ENCODE results near the gene ANKRD31. TPM values are rescaled to one million over a fixed set of nuclear protein-coding genes. Genes with fewer than 3 reads are reported as not detected.

The ANKRD31 gene
- total RNA-seq, 1 donor from 2014 or later = 1.2 TPM

- intact Hi-C loops (cut with DNase I) = no loop called here
- TF ChIP-seq POLR2AphosphoS5 (IDR thresholded peaks at IDR 0.05; ENCODE audit: insufficient read depth in 1 of 2, low read depth in 1 of 2) (no peak), POLR2A (IDR thresholded peaks at IDR 0.05) (no peak), CTCF (IDR thresholded peaks at IDR 0.05) (no peak)
- Histone ChIP-seq H3K27ac (no peak overlapping the region), H3K36me3 (no peaks in the 10 kb centered on the region), H3K4me3 (no peak overlapping the region), H3K4me1 (no peaks in the 10 kb centered on the region), H3K27me3 (no peaks in the 10 kb centered on the region), H3K9me3 (no peaks in the 10 kb centered on the region)
- no peak for DNase-seq (ENCODE audit: extremely low spot score in 2 of 2)
Observed at GRCh38 chr5:75152860-75153259, 83.8 kb downstream of the ANKRD31 start.

GRCh38 chr5:75148051-75148450 lies 88.6 kb downstream of the ANKRD31 start:
- Histone ChIP-seq H3K9me3 (no peaks in the 10 kb centered on the region), H3K36me3 (no peaks in the 10 kb centered on the region), H3K27ac (no peak overlapping the region), H3K27me3 (no peaks in the 10 kb centered on the region), H3K4me3 (no peak overlapping the region), H3K4me1 (no peaks in the 10 kb centered on the region)
- no peak for DNase-seq (ENCODE audit: extremely low spot score in 2 of 2)
- TF ChIP-seq POLR2A (IDR thresholded peaks at IDR 0.05) = no peak
- TF ChIP-seq POLR2AphosphoS5 (IDR thresholded peaks at IDR 0.05; ENCODE audit: insufficient read depth in 1 of 2, low read depth in 1 of 2) = no peak
- no peak for TF ChIP-seq CTCF (IDR thresholded peaks at IDR 0.05)
- intact Hi-C loops (cut with DNase I) = no loop called here

GRCh38 chr5:75142566-75143136 lies 94.0 kb downstream of the ANKRD31 start:
- intact Hi-C loops (cut with DNase I) = no loop called here
- TF ChIP-seq POLR2A (IDR thresholded peaks at IDR 0.05) (no peak), CTCF (IDR thresholded peaks at IDR 0.05) (no peak), POLR2AphosphoS5 (IDR thresholded peaks at IDR 0.05; ENCODE audit: insufficient read depth in 1 of 2, low read depth in 1 of 2) (no peak)

GRCh38 chr5:75140277-75140676 lies 96.4 kb downstream of the ANKRD31 start:
- TF ChIP-seq CTCF (IDR thresholded peaks at IDR 0.05) (no peak), POLR2AphosphoS5 (IDR thresholded peaks at IDR 0.05; ENCODE audit: insufficient read depth in 1 of 2, low read depth in 1 of 2) (no peak), POLR2A (IDR thresholded peaks at IDR 0.05) (no peak)
- Histone ChIP-seq H3K27ac (no peak overlapping the region), H3K27me3 (no peaks in the 10 kb centered on the region), H3K4me3 (no peak overlapping the region), H3K9me3 (no peaks in the 10 kb centered on the region), H3K36me3 (no peaks in the 10 kb centered on the region), H3K4me1 (no peaks in the 10 kb centered on the region)
- intact Hi-C loops (cut with DNase I) = no loop called here
- DNase-seq (ENCODE audit: extremely low spot score in 2 of 2) = no peak

More at GRCh38 chr5:75142566-75143136, 94.0 kb downstream of the ANKRD31 start:
- no peaks in the 10 kb centered on the region for H3K36me3 ChIP-seq
- no peaks in the 10 kb centered on the region for H3K9me3 ChIP-seq
- H3K4me3 ChIP-seq = no peak overlapping the region
- H3K4me1 ChIP-seq = no peaks in the 10 kb centered on the region
- H3K27me3 ChIP-seq = no peaks in the 10 kb centered on the region
- no peak overlapping the region for H3K27ac ChIP-seq
- DNase-seq (ENCODE audit: extremely low spot score in 2 of 2) = no peak

- Histone ChIP-seq H3K4me3 (no peak overlapping the region), H3K27me3 (no peaks in the 10 kb centered on the region), H3K9me3 (no peaks in the 10 kb centered on the region), H3K27ac (no peak overlapping the region), H3K36me3 (no peaks in the 10 kb centered on the region), H3K4me1 (no peaks in the 10 kb centered on the region)
- TF ChIP-seq CTCF (IDR thresholded peaks at IDR 0.05) (no peak), POLR2AphosphoS5 (IDR thresholded peaks at IDR 0.05; ENCODE audit: insufficient read depth in 1 of 2, low read depth in 1 of 2) (no peak), POLR2A (IDR thresholded peaks at IDR 0.05) (no peak)
- intact Hi-C loops (cut with DNase I) = no loop called here
- no peak for DNase-seq (ENCODE audit: extremely low spot score in 2 of 2)
Observed at GRCh38 chr5:75138689-75139088, 98.0 kb downstream of the ANKRD31 start.

Measured in vagina (tissue), 2 donors.